Omental fat pad (tissue), 4 donors: Measurements from ENCODE around the gene ADAMTS17. TPM values are rescaled to one million over a fixed set of nuclear protein-coding genes. Genes with fewer than 3 reads are reported as not detected.

ENCODE experiments used
- ATAC-seq: fragments of 150-250 bp; one replicate; pipeline ENCODE4 v1.9.1; 2016; ENCODE audit warnings: mild to moderate bottlenecking, moderate library complexity; ENCODE audit not compliant: low FRiP score
- DNase-seq: peaks from one replicate; pipeline ENCODE4 v3.0.0-alpha.2; 2019; ENCODE audit warnings: low spot score
- total RNA-seq, 4 donors: library from RNA; depleted of rRNA; stranded (reverse); fragments of >200 nt; gene quantifications; one replicate each; pipeline ENCODE4 v1.1.0, GENCODE V29; 2016
- TF ChIP-seq, protein P1 (sequence below), 3 donors: fragments of 450-650 bp; IDR thresholded peaks; one replicate each; pipeline ENCODE4 v1.5.1; 2016 to 2017; ENCODE audit warnings: antibody characterized with exemption in 3 of 3, mild to moderate bottlenecking in 3 of 3, moderate library complexity in 2 of 3

The ADAMTS17 gene
- total RNA-seq, 4 donors from 2014 or later = 1.6 to 10.7 (median 5.7) TPM

DNA sequence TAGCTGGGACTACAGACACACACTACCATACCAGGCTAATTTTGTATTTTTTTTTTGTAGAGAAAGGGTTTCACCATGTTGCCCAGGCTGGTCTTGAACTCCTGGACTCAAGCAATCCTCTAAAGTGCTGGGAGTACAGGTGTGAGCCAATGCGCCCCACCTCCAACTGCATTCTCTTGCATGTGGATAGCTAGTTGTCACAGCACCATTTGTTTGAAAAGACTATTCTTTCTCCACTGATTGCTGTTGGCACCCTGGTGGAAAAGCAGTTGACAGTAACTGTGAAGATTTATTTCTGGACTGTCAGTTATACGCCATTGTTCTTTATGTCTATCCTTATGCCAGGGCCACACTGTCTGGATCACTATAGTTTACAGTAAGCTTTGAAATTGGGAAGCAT lies 303.9 kb downstream of the ADAMTS17 start:
- TF ChIP-seq, protein P1, sequence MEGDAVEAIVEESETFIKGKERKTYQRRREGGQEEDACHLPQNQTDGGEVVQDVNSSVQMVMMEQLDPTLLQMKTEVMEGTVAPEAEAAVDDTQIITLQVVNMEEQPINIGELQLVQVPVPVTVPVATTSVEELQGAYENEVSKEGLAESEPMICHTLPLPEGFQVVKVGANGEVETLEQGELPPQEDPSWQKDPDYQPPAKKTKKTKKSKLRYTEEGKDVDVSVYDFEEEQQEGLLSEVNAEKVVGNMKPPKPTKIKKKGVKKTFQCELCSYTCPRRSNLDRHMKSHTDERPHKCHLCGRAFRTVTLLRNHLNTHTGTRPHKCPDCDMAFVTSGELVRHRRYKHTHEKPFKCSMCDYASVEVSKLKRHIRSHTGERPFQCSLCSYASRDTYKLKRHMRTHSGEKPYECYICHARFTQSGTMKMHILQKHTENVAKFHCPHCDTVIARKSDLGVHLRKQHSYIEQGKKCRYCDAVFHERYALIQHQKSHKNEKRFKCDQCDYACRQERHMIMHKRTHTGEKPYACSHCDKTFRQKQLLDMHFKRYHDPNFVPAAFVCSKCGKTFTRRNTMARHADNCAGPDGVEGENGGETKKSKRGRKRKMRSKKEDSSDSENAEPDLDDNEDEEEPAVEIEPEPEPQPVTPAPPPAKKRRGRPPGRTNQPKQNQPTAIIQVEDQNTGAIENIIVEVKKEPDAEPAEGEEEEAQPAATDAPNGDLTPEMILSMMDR (IDR thresholded peaks at IDR 0.05) = no peak
- ATAC-seq (no peak), DNase-seq (no peak)

DNA sequence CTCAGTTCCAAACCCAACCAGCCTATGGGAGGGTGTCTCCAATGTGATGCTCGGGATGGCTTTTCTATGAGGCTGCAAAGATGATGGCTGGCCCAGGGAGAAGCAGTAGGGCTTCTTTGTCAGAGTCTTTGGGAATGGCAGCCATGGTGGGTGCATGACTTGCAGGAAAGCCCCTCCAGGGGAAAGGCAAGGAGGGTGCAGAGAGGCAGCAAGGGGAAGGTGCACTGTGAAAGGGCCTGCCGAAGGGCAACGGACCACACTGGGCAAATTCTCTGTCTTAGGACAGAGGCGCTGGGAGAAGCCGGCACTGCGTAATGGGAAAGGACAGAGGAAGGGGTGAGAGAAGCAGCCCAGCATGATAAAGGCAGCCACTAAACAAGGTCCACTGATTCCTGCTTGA lies 305.8 kb downstream of the ADAMTS17 start:
- TF ChIP-seq, protein P1 (IDR thresholded peaks at IDR 0.05) = no peak
- no peak for ATAC-seq
- no peak for DNase-seq

DNA sequence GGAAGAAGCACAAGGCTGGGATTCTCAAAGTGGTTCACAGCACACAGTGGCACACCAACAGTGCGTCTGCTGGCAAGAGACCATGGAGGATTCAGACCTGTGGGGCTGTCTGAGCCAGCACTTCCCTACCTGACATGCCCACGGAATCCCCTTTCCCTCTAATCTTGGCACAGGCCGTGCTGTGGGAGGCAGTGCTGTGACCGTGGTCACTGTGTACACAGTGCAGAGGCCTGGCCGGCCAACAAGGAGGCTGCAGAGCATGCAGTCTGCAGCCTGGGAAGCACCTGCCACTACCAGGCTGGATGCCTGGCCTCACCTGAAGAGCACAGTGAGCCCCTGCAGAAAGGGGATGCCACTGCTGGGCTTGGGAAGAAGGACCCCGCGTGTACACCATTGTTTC lies 307.6 kb downstream of the ADAMTS17 start:
- ATAC-seq (no peak), DNase-seq (no peak)
- TF ChIP-seq, protein P1 (IDR thresholded peaks at IDR 0.05) = no peak

DNA sequence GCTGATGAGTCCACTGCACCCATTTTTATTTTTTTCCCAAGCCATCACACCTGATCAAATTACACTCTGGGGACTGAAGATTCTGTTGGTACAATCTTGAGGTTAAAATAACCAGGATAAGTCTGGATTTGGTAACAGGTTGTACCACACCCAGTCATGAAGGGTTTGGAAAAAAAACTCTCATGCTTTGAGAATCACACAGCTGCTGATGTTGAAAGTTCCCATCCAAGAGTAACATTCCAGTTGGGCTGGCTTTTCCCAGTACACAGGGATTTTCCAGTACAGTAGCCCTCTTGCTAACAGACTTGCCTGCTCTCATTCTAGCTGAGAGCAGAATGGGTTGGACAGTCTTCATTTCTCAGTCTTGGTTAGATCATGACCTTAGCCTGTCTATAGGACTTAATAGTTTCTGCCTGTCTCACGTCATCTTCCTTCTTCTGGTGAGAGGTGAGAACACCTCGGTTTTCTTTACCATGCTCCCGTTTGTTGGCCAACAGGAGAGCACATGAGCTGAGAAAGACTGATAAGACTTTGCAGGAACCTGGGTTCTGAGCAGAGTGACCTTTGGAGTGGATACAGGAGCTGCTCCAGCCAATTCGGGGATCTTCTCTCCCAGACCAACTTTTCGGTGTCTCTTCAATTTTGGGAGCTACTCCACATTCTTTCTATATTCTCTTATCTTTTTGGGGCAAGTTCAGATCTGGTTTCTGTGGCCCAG lies 308.5 kb downstream of the ADAMTS17 start:
- no peak for DNase-seq

DNA sequence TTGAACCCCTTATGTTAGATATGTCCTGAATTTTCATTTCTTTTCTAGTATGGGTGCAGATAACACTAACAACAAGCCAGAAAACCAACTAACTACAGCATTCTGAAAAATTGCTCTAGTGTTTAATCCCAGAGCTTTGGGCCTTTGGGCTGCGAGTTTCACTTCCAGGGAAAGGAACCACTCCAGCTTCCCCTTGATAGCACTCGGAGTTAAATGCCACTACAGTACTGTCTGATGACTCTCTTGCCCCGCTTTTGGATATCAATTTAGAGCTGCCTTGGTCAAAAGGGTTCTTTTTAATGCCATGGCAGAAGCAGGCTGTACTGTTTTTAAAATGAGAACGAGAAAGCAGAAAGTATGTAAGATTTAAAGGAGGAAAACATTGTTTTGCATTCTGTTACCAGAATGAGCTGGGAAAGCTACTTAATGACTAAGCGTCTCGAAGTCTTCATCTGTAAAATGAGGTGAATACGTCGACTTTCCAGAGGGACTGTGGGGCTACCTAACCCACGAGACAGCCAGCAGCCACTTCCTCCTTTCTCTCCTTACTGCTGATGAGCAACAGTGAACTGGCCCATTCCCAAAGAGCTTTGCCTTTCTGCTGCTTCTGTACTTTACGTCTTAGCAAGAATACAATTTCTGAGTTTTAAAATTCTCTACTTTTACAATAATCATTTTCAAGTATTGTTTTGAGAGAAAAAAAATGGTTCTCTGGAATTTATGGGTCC lies 309.3 kb downstream of the ADAMTS17 start:
- ATAC-seq = no peak
- DNase-seq = no peak
- TF ChIP-seq, protein P1 (IDR thresholded peaks at IDR 0.05) = no peak

More for the DNA sequence above, 308.5 kb downstream of the ADAMTS17 start:
- TF ChIP-seq, protein P1 (IDR thresholded peaks at IDR 0.05) = no peak
- ATAC-seq = peak; percentile 38

DNA sequence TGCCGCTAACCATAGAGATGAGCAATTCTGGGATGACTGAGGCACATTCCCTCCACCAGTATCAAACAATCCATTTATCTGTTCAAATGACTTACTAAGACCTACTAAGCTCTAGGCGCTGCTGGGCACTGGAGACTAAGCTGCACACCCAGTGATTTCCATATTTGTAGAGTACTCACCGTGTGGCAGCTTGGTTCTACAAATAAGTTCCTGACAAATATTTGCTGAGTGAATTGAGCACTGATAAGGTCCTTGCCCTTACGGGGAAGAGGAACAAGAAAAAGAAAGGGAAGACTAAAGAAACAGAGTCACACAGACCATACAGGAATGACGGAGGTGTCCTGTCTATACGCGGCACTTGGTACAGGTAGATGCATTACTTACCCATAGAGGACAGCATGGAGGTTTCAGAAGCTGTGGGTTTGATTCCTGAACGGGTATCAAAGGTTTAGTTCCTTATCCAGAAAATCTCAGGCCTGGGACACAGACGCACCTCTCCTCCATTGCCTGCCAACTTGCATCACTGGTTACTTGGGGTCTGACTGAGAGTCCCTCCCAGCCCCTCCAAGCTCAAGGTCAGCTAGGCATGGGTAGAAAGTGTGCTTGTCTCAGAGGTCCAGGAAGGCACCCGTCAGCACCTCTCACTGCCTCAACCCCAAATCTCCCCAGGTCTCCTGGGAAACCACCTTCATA lies 310.0 kb downstream of the ADAMTS17 start:
- TF ChIP-seq, protein P1 (IDR thresholded peaks at IDR 0.05) = no peak
- ATAC-seq (no peak), DNase-seq (no peak)
